Stimulated activated naive CD4-positive, alpha-beta T cell treated with Interleukin-2 at 50 U/mL for 16 hours (primary cell): ENCODE results near the gene ADCY5.

ENCODE experiments used
- DNase-seq: peaks from one replicate; lab custom pipeline; 2025; lab: John Stamatoyannopoulos, UW

The ADCY5 gene

GRCh38 chr3:123286308-123287023 is 162.4 kb downstream of the ADCY5 start:
- DNase-seq: no peak

GRCh38 chr3:123285931-123286307 is 163.0 kb downstream of the ADCY5 start:
- no peak for DNase-seq

GRCh38 chr3:123285479-123285878 is 163.4 kb downstream of the ADCY5 start:
- DNase-seq: no peak

- no peak for DNase-seq
Measured at GRCh38 chr3:123285066-123285465, 163.8 kb downstream of the ADCY5 start.

- no peak for DNase-seq
Measured at GRCh38 chr3:123284399-123285010, 164.4 kb downstream of the ADCY5 start.

- DNase-seq: no peak
Measured at GRCh38 chr3:123283657-123284398, 165.1 kb downstream of the ADCY5 start.

- DNase-seq: no peak
Measured at GRCh38 chr3:123283074-123283473, 165.8 kb downstream of the ADCY5 start.

GRCh38 chr3:123282461-123282860 is 166.4 kb downstream of the ADCY5 start:
- DNase-seq: no peak

- DNase-seq: no peak
Measured at GRCh38 chr3:123281929-123282328, 167.0 kb downstream of the ADCY5 start.

- DNase-seq: no peak
Measured at GRCh38 chr3:123281406-123281805, 167.5 kb downstream of the ADCY5 start.

GRCh38 chr3:123279121-123279520 is 169.8 kb downstream of the ADCY5 start:
- no peak for DNase-seq

- DNase-seq: no peak
Measured at GRCh38 chr3:123278446-123278845, 170.4 kb downstream of the ADCY5 start.

GRCh38 chr3:123277106-123277505 is 171.8 kb downstream of the ADCY5 start:
- no peak for DNase-seq

GRCh38 chr3:123276346-123277006 is 172.4 kb downstream of the ADCY5 start:
- no peak for DNase-seq

- no peak for DNase-seq
Measured at GRCh38 chr3:123275691-123276090, 173.2 kb downstream of the ADCY5 start.

GRCh38 chr3:123272547-123272946 is 176.3 kb downstream of the ADCY5 start:
- DNase-seq: no peak

GRCh38 chr3:123271466-123272159 is 177.3 kb downstream of the ADCY5 start:
- no peak for DNase-seq

- no peak for DNase-seq
Measured at GRCh38 chr3:123270818-123271217, 178.1 kb downstream of the ADCY5 start.

GRCh38 chr3:123267821-123268220 is 181.1 kb downstream of the ADCY5 start:
- DNase-seq: no peak

GRCh38 chr3:123263941-123264340 is 184.9 kb downstream of the ADCY5 start:
- DNase-seq: no peak

- DNase-seq: no peak
Measured at GRCh38 chr3:123262868-123263267, 186.0 kb downstream of the ADCY5 start.

GRCh38 chr3:123262226-123262625 is 186.7 kb downstream of the ADCY5 start:
- DNase-seq: no peak
